IMR-90 (cell line): ENCODE measurements around the gene RNF146. TPM values are rescaled to one million over a fixed set of nuclear protein-coding genes. Genes with fewer than 3 reads are reported as not detected.

Experiments used
- ATAC-seq: fragments of 200-7000 bp; cut with Tn5 transposase; 2 replicates; pipeline ENCODE4 v1.9.1; 2020; ENCODE audit warnings: low read depth, mild to moderate bottlenecking, moderate library complexity
- BruUV-seq: library from RNA; stranded (reverse); fragments of 400-500 nt; replicated peaks from 2 replicates; lab custom pipeline; 2021; lab: Mats Ljungman, UMichigan
- CTCF ChIA-PET: fragments of 300-600 bp; formaldehyde crosslinking; extraction: SDS; loops from one replicate; lab custom pipeline; 2021; ENCODE audit warnings: antibody characterized with exemption; lab: Yijun Ruan, JAX
- POLR2A ChIA-PET: fragments of 300-600 bp; sonication (Branson Sonifier 250); formaldehyde crosslinking; loops from one replicate; lab custom pipeline; 2022; ENCODE audit warnings: antibody characterized with exemption; ENCODE audit not compliant: unreplicated experiment; lab: Charles Lee
- DNase-seq: peaks from one replicate; pipeline ENCODE4 v3.0.0; 2013
- H2AFZ ChIP-seq: replicated peaks from 2 replicates; pipeline ENCODE3; 2013; ENCODE audit warnings: low read length, mild to moderate bottlenecking; ENCODE audit not compliant: poor library complexity
- H2AK5ac ChIP-seq: 2 replicates; pipeline ENCODE4 v1.6.1; 2013; ENCODE audit warnings: low read depth, low read length, inconsistent platforms
- H2AK9ac ChIP-seq: replicated peaks from 2 replicates; pipeline ENCODE3; 2013; ENCODE audit warnings: mild to moderate bottlenecking, low read depth, low read length, moderate library complexity; ENCODE audit not compliant: poor library complexity
- H2BK120ac ChIP-seq: 2 replicates; pipeline ENCODE4 v1.6.1; 2013; ENCODE audit warnings: low read depth, low read length, inconsistent platforms
- H2BK15ac ChIP-seq: 3 replicates; pipeline ENCODE4 v1.6.1; 2013; ENCODE audit warnings: low read depth, low read length, inconsistent platforms
- H2BK20ac ChIP-seq: 2 replicates; pipeline ENCODE4 v1.6.1; 2013; ENCODE audit warnings: low read depth, mild to moderate bottlenecking, inconsistent platforms, low read length, moderate library complexity
- H2BK5ac ChIP-seq: 2 replicates; pipeline ENCODE4 v1.6.1; 2013; ENCODE audit warnings: mild to moderate bottlenecking, low read depth, low read length, inconsistent platforms; ENCODE audit not compliant: poor library complexity, severe bottlenecking
- H3K14ac ChIP-seq: replicated peaks from 2 replicates; pipeline ENCODE4 v1.6.1; 2013; ENCODE audit warnings: low read depth, low read length, inconsistent platforms
- H3K18ac ChIP-seq: 2 replicates; pipeline ENCODE4 v1.6.1; 2013; ENCODE audit warnings: low read depth, low read length, control low read depth
- H3K23ac ChIP-seq: 2 replicates; pipeline ENCODE4 v1.6.1; 2013; ENCODE audit warnings: low read depth, low read length, inconsistent platforms
- H3K27ac ChIP-seq: 2 replicates; pipeline ENCODE4 v1.5.1; 2013; ENCODE audit warnings: mild to moderate bottlenecking, control low read depth, low read length; ENCODE audit not compliant: insufficient read depth
- H3K27me3 ChIP-seq: 2 replicates; pipeline ENCODE4 v1.6.1; 2013; ENCODE audit warnings: low read length; ENCODE audit not compliant: control insufficient read depth, insufficient read depth
- H3K36me3 ChIP-seq: 2 replicates; pipeline ENCODE4 v1.6.1; 2013; ENCODE audit warnings: low read length, mixed read lengths; ENCODE audit not compliant: control insufficient read depth, insufficient read depth
- H3K4ac ChIP-seq: 2 replicates; pipeline ENCODE4 v1.6.1; 2013; ENCODE audit warnings: low read depth, low read length, inconsistent platforms
- H3K4me1 ChIP-seq: 2 replicates; pipeline ENCODE4 v1.6.1; 2013; ENCODE audit warnings: low read length, mixed read lengths; ENCODE audit not compliant: control insufficient read depth, insufficient read depth
- H3K4me2 ChIP-seq: 2 replicates; pipeline ENCODE4 v1.6.1; 2013; ENCODE audit warnings: low read depth, mild to moderate bottlenecking, control low read depth, low read length, moderate library complexity
- H3K4me3 ChIP-seq: 2 replicates; pipeline ENCODE4 v1.5.1; 2013; ENCODE audit warnings: low read depth, mild to moderate bottlenecking, control low read depth, low read length, moderate library complexity; ENCODE audit not compliant: insufficient read depth
- H3K56ac ChIP-seq: 2 replicates; pipeline ENCODE4 v1.6.1; 2013; ENCODE audit warnings: low read length, inconsistent platforms; ENCODE audit not compliant: insufficient read depth; ENCODE audit errors: extremely low read depth
- H3K79me1 ChIP-seq, 2 experiments: 2 replicates each; pipeline ENCODE4 v1.6.1; 2013; ENCODE audit warnings: low read length in 2 of 2, inconsistent platforms in 1 of 2, low read depth in 1 of 2
- H3K9ac ChIP-seq: 2 replicates; pipeline ENCODE4 v1.6.1; 2013; ENCODE audit warnings: low read depth, low read length, control low read depth
- H3K9me1 ChIP-seq: 2 replicates; pipeline ENCODE4 v1.6.1; 2013; ENCODE audit warnings: low read length, inconsistent platforms; ENCODE audit not compliant: insufficient read depth
- H3K9me3 ChIP-seq: 2 replicates; pipeline ENCODE4 v1.6.1; 2013; ENCODE audit warnings: low read length; ENCODE audit not compliant: control insufficient read depth, insufficient read depth
- H4K20me1 ChIP-seq: 2 replicates; pipeline ENCODE4 v1.6.1; 2013; ENCODE audit warnings: low read length, inconsistent platforms; ENCODE audit not compliant: insufficient read depth
- H4K5ac ChIP-seq: 2 replicates; pipeline ENCODE4 v1.6.1; 2013; ENCODE audit warnings: mild to moderate bottlenecking, low read depth, low read length, control low read depth
- H4K8ac ChIP-seq, 2 experiments: 2 replicates each; pipeline ENCODE4 v1.6.1; 2013; ENCODE audit warnings: low read depth in 2 of 2, low read length in 2 of 2, control low read depth in 1 of 2, inconsistent platforms in 1 of 2
- H4K91ac ChIP-seq: 2 replicates; pipeline ENCODE4 v1.6.1; 2013; ENCODE audit warnings: low read depth, low read length, inconsistent platforms; ENCODE audit not compliant: insufficient read depth
- MAFK ChIP-seq: IDR thresholded peaks from 2 replicates; pipeline ENCODE4 v1.6.1; 2012; ENCODE audit warnings: low read depth, low read length, improper control_type of control experiment
- MAZ ChIP-seq: IDR thresholded peaks from 2 replicates; pipeline ENCODE4 v1.6.1; 2012; ENCODE audit warnings: low read depth, mild to moderate bottlenecking, low read length, improper control_type of control experiment, moderate library complexity, borderline replicate concordance
- RCOR1 ChIP-seq: IDR thresholded peaks from 2 replicates; pipeline ENCODE4 v1.6.1; 2012; ENCODE audit warnings: mild to moderate bottlenecking, low read length, improper control_type of control experiment; ENCODE audit not compliant: insufficient replicate concordance
- RFX5 ChIP-seq: IDR thresholded peaks from 2 replicates; pipeline ENCODE4 v1.8.0; 2012; ENCODE audit warnings: low read depth, mild to moderate bottlenecking, low read length, moderate library complexity
- WGBS, 2 experiments: methylation state at CpG; one replicate each; pipeline versions ENCODE4 v1.1.5 to v1.1.7; 2013; ENCODE audit warnings: missing lambda C conversion rate in 2 of 2; ENCODE audit not compliant: insufficient read length in 1 of 2; ENCODE audit errors: extremely low coverage in 2 of 2; 5-methylcytosine and 5-hydroxymethylcytosine counted together
- dilution Hi-C: fragments of 300-500 bp; cut with HindIII; formaldehyde crosslinking; loops from one replicate; pipeline ENCODE4 v1.14.3; 2018; ENCODE audit warnings: low sequenced_read_pairs; ENCODE audit not compliant: unreplicated experiment
- in situ Hi-C: fragments of 300-500 bp; cut with MboI; formaldehyde crosslinking; loops from 3 replicates; pipeline ENCODE4 v1.14.3; 2019; ENCODE audit warnings: low sequenced_read_pairs, inconsistent platforms, mixed read lengths
- intact Hi-C: fragments of 100-400 bp; cut with micrococcal nuclease; formaldehyde crosslinking; loops from 2 replicates; pipeline ENCODE4 v1.10.0; 2022
- polyA plus RNA-seq, 3 experiments: library from polyadenylated mRNA; depleted of rRNA; stranded (reverse); fragments of >200 nt; gene quantifications; 2 replicates each; pipeline ENCODE4 v1.2.3, GENCODE V29; 2012; ENCODE audit warnings: low replicate concordance in 1 of 3
- total RNA-seq: library from RNA; depleted of rRNA; stranded (reverse); fragments of >200 nt; gene quantifications from 2 replicates; pipeline ENCODE4 v1.2.3, GENCODE V29; 2012
- TF ChIP-seq, protein P1 (sequence below): conservative IDR thresholded peaks from 2 replicates; pipeline ENCODE4 v1.5.1; 2012; ENCODE audit warnings: mild to moderate bottlenecking, low read depth, low read length, improper control_type of control experiment
- TF ChIP-seq, protein P2 (sequence below): fragments of 150-350 bp; IDR thresholded peaks from 2 replicates; pipeline ENCODE4 v1.6.1; 2017; ENCODE audit warnings: mild to moderate bottlenecking, antibody characterized with exemption, low read length, low read depth

Gene RNF146
- total and polyA plus RNA-seq, 2 of the 4 experiments (the other 2 are of a cell fraction): 24.0 to 32.2 TPM

DNA sequence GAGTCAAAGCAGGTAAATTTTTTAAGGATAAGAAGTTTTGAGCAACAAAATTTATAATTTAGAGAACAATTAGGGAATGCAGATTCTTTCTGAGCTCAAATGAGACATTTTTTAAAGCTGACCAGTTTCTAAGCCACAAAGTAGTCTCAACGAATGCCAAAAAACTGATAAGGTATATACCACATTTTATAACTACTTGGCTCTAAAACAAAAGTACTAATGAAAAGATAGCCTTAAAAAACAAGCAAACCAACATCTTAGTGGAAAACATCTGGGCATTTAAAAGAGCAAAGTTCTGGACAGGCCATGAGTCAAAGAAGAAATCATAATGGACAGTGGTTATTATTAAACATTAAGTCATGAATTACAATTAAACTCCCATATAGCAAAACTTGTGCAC, 23.2 kb upstream of the RNF146 start:
- TF ChIP-seq MAFK: no peak
- no peak for TF ChIP-seq RCOR1
- TF ChIP-seq MAZ: no peak
- TF ChIP-seq RFX5: no peak
- TF ChIP-seq, protein P1, sequence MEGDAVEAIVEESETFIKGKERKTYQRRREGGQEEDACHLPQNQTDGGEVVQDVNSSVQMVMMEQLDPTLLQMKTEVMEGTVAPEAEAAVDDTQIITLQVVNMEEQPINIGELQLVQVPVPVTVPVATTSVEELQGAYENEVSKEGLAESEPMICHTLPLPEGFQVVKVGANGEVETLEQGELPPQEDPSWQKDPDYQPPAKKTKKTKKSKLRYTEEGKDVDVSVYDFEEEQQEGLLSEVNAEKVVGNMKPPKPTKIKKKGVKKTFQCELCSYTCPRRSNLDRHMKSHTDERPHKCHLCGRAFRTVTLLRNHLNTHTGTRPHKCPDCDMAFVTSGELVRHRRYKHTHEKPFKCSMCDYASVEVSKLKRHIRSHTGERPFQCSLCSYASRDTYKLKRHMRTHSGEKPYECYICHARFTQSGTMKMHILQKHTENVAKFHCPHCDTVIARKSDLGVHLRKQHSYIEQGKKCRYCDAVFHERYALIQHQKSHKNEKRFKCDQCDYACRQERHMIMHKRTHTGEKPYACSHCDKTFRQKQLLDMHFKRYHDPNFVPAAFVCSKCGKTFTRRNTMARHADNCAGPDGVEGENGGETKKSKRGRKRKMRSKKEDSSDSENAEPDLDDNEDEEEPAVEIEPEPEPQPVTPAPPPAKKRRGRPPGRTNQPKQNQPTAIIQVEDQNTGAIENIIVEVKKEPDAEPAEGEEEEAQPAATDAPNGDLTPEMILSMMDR: no peak
- TF ChIP-seq, protein P2, sequence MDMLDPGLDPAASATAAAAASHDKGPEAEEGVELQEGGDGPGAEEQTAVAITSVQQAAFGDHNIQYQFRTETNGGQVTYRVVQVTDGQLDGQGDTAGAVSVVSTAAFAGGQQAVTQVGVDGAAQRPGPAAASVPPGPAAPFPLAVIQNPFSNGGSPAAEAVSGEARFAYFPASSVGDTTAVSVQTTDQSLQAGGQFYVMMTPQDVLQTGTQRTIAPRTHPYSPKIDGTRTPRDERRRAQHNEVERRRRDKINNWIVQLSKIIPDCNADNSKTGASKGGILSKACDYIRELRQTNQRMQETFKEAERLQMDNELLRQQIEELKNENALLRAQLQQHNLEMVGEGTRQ: no peak
- H3K4me3 ChIP-seq: no peak overlapping the region
- H3K9me3 ChIP-seq: no peaks in the 10 kb centered on the region
- intact Hi-C loops: no loop called here
- no peak overlapping the region for H4K8ac ChIP-seq
- DNase-seq: no peak
- H3K27ac ChIP-seq: no peak overlapping the region
- no peak overlapping the region for H2AK5ac ChIP-seq
- no peaks in the 10 kb centered on the region for H4K20me1 ChIP-seq
- no peaks in the 10 kb centered on the region for H3K4me1 ChIP-seq
- in situ Hi-C loops: no loop called here
- H2AFZ ChIP-seq: no peak overlapping the region
- no peak overlapping the region for H2BK20ac ChIP-seq
- no peak overlapping the region for H3K14ac ChIP-seq
- dilution Hi-C loops: no loop called here
- H4K91ac ChIP-seq: no peak overlapping the region
- no peak overlapping the region for H3K23ac ChIP-seq
- no TSS peak for BruUV-seq
- no peaks in the 10 kb centered on the region for H3K36me3 ChIP-seq
- no peak for ATAC-seq
- no peak overlapping the region for H2BK120ac ChIP-seq
- POLR2A ChIA-PET: no interaction called here
- no peak overlapping the region for H3K4me2 ChIP-seq
- no peak overlapping the region for H3K9ac ChIP-seq
- no peaks in the 10 kb centered on the region for H3K79me1 ChIP-seq
- H3K4ac ChIP-seq: no peak overlapping the region
- no peaks in the 10 kb centered on the region for H3K27me3 ChIP-seq
- H2BK15ac ChIP-seq: no peak overlapping the region
- CTCF ChIA-PET: no interaction called here
- H3K56ac ChIP-seq: no peak overlapping the region
- H4K5ac ChIP-seq: no peak overlapping the region
- H2BK5ac ChIP-seq: no peak overlapping the region
- H3K18ac ChIP-seq: no peak overlapping the region
- H3K9me1 ChIP-seq: no peaks in the 10 kb centered on the region
- WGBS, 2 experiments: no CpG with 5 or more reads among the region's 1 CpG
- no peak overlapping the region for H2AK9ac ChIP-seq
